KG1 (cell line): ENCODE results near the gene MYADM.

Experiments used
- DNase-seq: peaks from one replicate; lab custom pipeline; 2025; lab: John Stamatoyannopoulos, UW

Gene MYADM

GRCh38 chr19:53885036-53885435 is 17.4 kb downstream of the MYADM start:
- DNase-seq = no peak

- no peak for DNase-seq
Measured at GRCh38 chr19:53892301-53892980, 24.8 kb downstream of the MYADM start.

- DNase-seq = no peak
Measured at GRCh38 chr19:53892981-53893325, 25.3 kb downstream of the MYADM start.

GRCh38 chr19:53894707-53895106 is 27.0 kb downstream of the MYADM start:
- no peak for DNase-seq

GRCh38 chr19:53896682-53897081 is 29.0 kb downstream of the MYADM start:
- no peak for DNase-seq

GRCh38 chr19:53897459-53897858 is 29.8 kb downstream of the MYADM start:
- no peak for DNase-seq

- DNase-seq = no peak
Measured at GRCh38 chr19:53898166-53898565, 30.5 kb downstream of the MYADM start.

- no peak for DNase-seq
Measured at GRCh38 chr19:53898636-53899341, 31.1 kb downstream of the MYADM start.

GRCh38 chr19:53900191-53900860 is 32.6 kb downstream of the MYADM start:
- no peak for DNase-seq

GRCh38 chr19:53903055-53903680 is 35.5 kb downstream of the MYADM start:
- peak; percentile 55 for DNase-seq

- no peak for DNase-seq
Measured at GRCh38 chr19:53904909-53905308, 37.2 kb downstream of the MYADM start.

GRCh38 chr19:53905787-53906186 is 38.1 kb downstream of the MYADM start:
- DNase-seq = no peak

GRCh38 chr19:53906211-53907192 is 38.8 kb downstream of the MYADM start:
- DNase-seq = no peak

GRCh38 chr19:53907193-53907581 is 39.5 kb downstream of the MYADM start:
- DNase-seq = no peak

GRCh38 chr19:53907690-53908089 is 40.0 kb downstream of the MYADM start:
- DNase-seq = no peak

- peak; percentile 3 for DNase-seq
Measured at GRCh38 chr19:53908106-53908934, 40.6 kb downstream of the MYADM start.

- no peak for DNase-seq
Measured at GRCh38 chr19:53908935-53909415, 41.3 kb downstream of the MYADM start, which contains the start of gene CACNG7. TSS of gene CACNG7 (plus strand) at chr19:53909278. CDS start at chr19:53912832, 3,554 bp downstream.

- no peak for DNase-seq
Measured at GRCh38 chr19:53909471-53910169, 41.9 kb downstream of the MYADM start.

GRCh38 chr19:53910170-53910518 is 42.5 kb downstream of the MYADM start:
- no peak for DNase-seq

- DNase-seq = no peak
Measured at GRCh38 chr19:53912653-53913052, 45.0 kb downstream of the MYADM start.
